Peyer's patch (tissue), 4 donors: ENCODE measurements around the gene CASZ1. TPM values are rescaled to one million over a fixed set of nuclear protein-coding genes. Genes with fewer than 3 reads are reported as not detected.

Source experiments
- small RNA-seq, 2 donors: library from RNA; depleted of rRNA; stranded (forward); fragments of <200 nt; gene quantifications; one replicate each; pipeline ENCODE3, GENCODE V24; 2016
- total RNA-seq, 4 donors: library from RNA; depleted of rRNA; stranded (reverse); fragments of >200 nt; gene quantifications; one replicate each; pipeline ENCODE4 v1.1.0, GENCODE V29; 2016

Gene CASZ1
- total RNA-seq, 4 donors from 2014 or later: 87.5 to 165 (median 137) TPM

Small RNA genes within 50 kb of the gene (small RNA-seq; reads per million reads assigned to genes)
- gene RN7SL614P: 0 reads per million in 2 donors

Other genes with a start within 250 kb of the CASZ1 start
- 100 to 1,000 TPM; 141 to 313 (median 167) TPM for gene TARDBP, start 216.0 kb upstream of the CASZ1 start, total RNA-seq